ENCODE results near the gene FTCDNL1. TPM values are rescaled to one million over a fixed set of nuclear protein-coding genes. Genes with fewer than 3 reads are reported as not detected.

The FTCDNL1 gene
- total RNA-seq, 1 donor from 2014 or later = 1.5 TPM

- intact Hi-C loops (cut with micrococcal nuclease) = no loop called here
- Mint-ChIP-seq H3K9me3 (no peaks in the 10 kb centered on the region), H3K27ac (no peak overlapping the region), H3K4me3 (no peak overlapping the region), H3K27me3 (no peaks in the 10 kb centered on the region), H3K4me1 (no peaks in the 10 kb centered on the region), H3K36me3 (ENCODE audit: low read depth) (no peaks in the 10 kb centered on the region)
- no peak for DNase-seq
- POLR2A ChIA-PET = no interaction called here
- ATAC-seq (ENCODE audit: low read depth) = no peak
- TF ChIP-seq CTCF (IDR thresholded peaks at IDR 0.05) = no peak
- CTCF ChIA-PET = no interaction called here
Measured at GRCh38 chr2:199765646-199766045, 85.3 kb downstream of the FTCDNL1 start.

- intact Hi-C loops (cut with micrococcal nuclease) = no loop called here
- Mint-ChIP-seq H3K27me3 (no peaks in the 10 kb centered on the region), H3K4me1 (no peaks in the 10 kb centered on the region), H3K4me3 (no peak overlapping the region), H3K36me3 (ENCODE audit: low read depth) (no peaks in the 10 kb centered on the region), H3K27ac (no peak overlapping the region), H3K9me3 (no peaks in the 10 kb centered on the region)
- no peak for DNase-seq
- ChIA-PET CTCF (no interaction called here), POLR2A (no interaction called here)
- TF ChIP-seq CTCF (IDR thresholded peaks at IDR 0.05) = no peak
- no peak for ATAC-seq (ENCODE audit: low read depth)
Measured at GRCh38 chr2:199764273-199764800, 86.7 kb downstream of the FTCDNL1 start.

- ATAC-seq (ENCODE audit: low read depth) (no peak), DNase-seq (no peak)
- Mint-ChIP-seq H3K27ac (no peak overlapping the region), H3K9me3 (no peaks in the 10 kb centered on the region), H3K36me3 (ENCODE audit: low read depth) (no peaks in the 10 kb centered on the region), H3K4me3 (no peak overlapping the region), H3K27me3 (no peaks in the 10 kb centered on the region), H3K4me1 (no peaks in the 10 kb centered on the region)
- TF ChIP-seq CTCF (IDR thresholded peaks at IDR 0.05) = no peak
- ChIA-PET POLR2A (no interaction called here), CTCF (no interaction called here)
- intact Hi-C loops (cut with micrococcal nuclease) = no loop called here
Measured at GRCh38 chr2:199762963-199763362, 88.0 kb downstream of the FTCDNL1 start.

GRCh38 chr2:199760574-199760973 lies 90.4 kb downstream of the FTCDNL1 start:
- DNase-seq = no peak

GRCh38 chr2:199757233-199757870 lies 93.6 kb downstream of the FTCDNL1 start:
- ATAC-seq (ENCODE audit: low read depth) = no peak
- no peak for TF ChIP-seq CTCF (IDR thresholded peaks at IDR 0.05)
- no peak for DNase-seq
- Mint-ChIP-seq H3K4me1 (no peaks in the 10 kb centered on the region), H3K9me3 (peaks cover 4% of the 10 kb centered on the region), H3K4me3 (no peak overlapping the region), H3K36me3 (ENCODE audit: low read depth) (no peaks in the 10 kb centered on the region), H3K27me3 (peaks cover 7% of the 10 kb centered on the region), H3K27ac (no peak overlapping the region)
- intact Hi-C loops (cut with micrococcal nuclease) = no loop called here
- POLR2A ChIA-PET = no interaction called here
- CTCF ChIA-PET = no interaction called here

More at GRCh38 chr2:199760574-199760973, 90.4 kb downstream of the FTCDNL1 start:
- ATAC-seq (ENCODE audit: low read depth) = no peak
- POLR2A ChIA-PET = no interaction called here
- Mint-ChIP-seq H3K4me1 (no peaks in the 10 kb centered on the region), H3K27me3 (peaks cover 4% of the 10 kb centered on the region), H3K27ac (no peak overlapping the region), H3K4me3 (no peak overlapping the region), H3K36me3 (ENCODE audit: low read depth) (no peaks in the 10 kb centered on the region), H3K9me3 (no peaks in the 10 kb centered on the region)
- intact Hi-C loops (cut with micrococcal nuclease) = no loop called here
- TF ChIP-seq CTCF (IDR thresholded peaks at IDR 0.05) = no peak
- CTCF ChIA-PET = no interaction called here
